GM08714 (cell line): ENCODE results near the gene CRAT.
"Not testable (repeated sequence)": the region's sequence is repeated elsewhere in the genome, so short reads cannot be mapped to it uniquely, and the experiment has no call there.

Experiments
- H3K4me3 ChIP-seq: fragments of 200-500 bp; sonication (Bioruptor generic); 2 replicates; pipeline ENCODE4 v1.5.1; 2014; ENCODE audit warnings: mild to moderate bottlenecking, low read length, inconsistent platforms
- ZNF274 ChIP-seq: IDR thresholded peaks from 2 replicates; pipeline ENCODE4 v1.6.1; 2012; ENCODE audit warnings: mild to moderate bottlenecking, low read depth, low read length

Gene CRAT

GRCh38 chr9:129130791-129131190 is 20.2 kb upstream of the CRAT start:
- TF ChIP-seq ZNF274, result no peak
- no peak overlapping the region for H3K4me3 ChIP-seq

- not testable (repeated sequence) for H3K4me3 ChIP-seq
Observed at GRCh38 chr9:129130271-129130670, 19.7 kb upstream of the CRAT start.

GRCh38 chr9:129128689-129129088 is 18.1 kb upstream of the CRAT start:
- no peak overlapping the region for H3K4me3 ChIP-seq
- no peak for TF ChIP-seq ZNF274

- TF ChIP-seq ZNF274, result no peak
- H3K4me3 ChIP-seq, result no peak overlapping the region
Observed at GRCh38 chr9:129126749-129127618, 16.4 kb upstream of the CRAT start.

- no peak for TF ChIP-seq ZNF274
- H3K4me3 ChIP-seq, result no peak overlapping the region
Observed at GRCh38 chr9:129125478-129125877, 14.9 kb upstream of the CRAT start.

GRCh38 chr9:129124506-129125069 is 14.0 kb upstream of the CRAT start:
- no peak overlapping the region for H3K4me3 ChIP-seq
- TF ChIP-seq ZNF274, result no peak

- not testable (repeated sequence) for H3K4me3 ChIP-seq
Observed at GRCh38 chr9:129122976-129123375, 12.4 kb upstream of the CRAT start.

- no peak overlapping the region for H3K4me3 ChIP-seq
- TF ChIP-seq ZNF274, result no peak
Observed at GRCh38 chr9:129122133-129122532, 11.5 kb upstream of the CRAT start.

- H3K4me3 ChIP-seq, result no peak overlapping the region
- TF ChIP-seq ZNF274, result no peak
Observed at GRCh38 chr9:129121483-129121882, 10.9 kb upstream of the CRAT start.

- no peak overlapping the region for H3K4me3 ChIP-seq
- no peak for TF ChIP-seq ZNF274
Observed at GRCh38 chr9:129118799-129119198, 8.2 kb upstream of the CRAT start.

- H3K4me3 ChIP-seq, result no peak overlapping the region
- no peak for TF ChIP-seq ZNF274
Observed at GRCh38 chr9:129113645-129114304, 3.2 kb upstream of the CRAT start.

- H3K4me3 ChIP-seq, result peak overlapping the region; percentile 92
Observed at GRCh38 chr9:129112526-129112925, 1.9 kb upstream of the CRAT start.

- peak overlapping the region; percentile 92 for H3K4me3 ChIP-seq
- TF ChIP-seq ZNF274, result no peak
Observed at GRCh38 chr9:129111528-129112151, 1.0 kb upstream of the CRAT start.

- TF ChIP-seq ZNF274, result no peak
- H3K4me3 ChIP-seq, result peak overlapping the region; percentile 67; the same call in 1 of the 2 replicates
Observed at GRCh38 chr9:129109952-129110739, 447 bp downstream of the CRAT start.
